Measurements from ENCODE around the gene SDK1.

SDK1 gene

GRCh38 chr7:4186513-4186780 is 885.4 kb downstream of the SDK1 start:
- no peak for DNase-seq (ENCODE audit: low read depth in 2 of 2, low spot score in 1 of 2)

- no peak for DNase-seq (ENCODE audit: low read depth in 2 of 2, low spot score in 1 of 2)
Observed at GRCh38 chr7:4188651-4189050, 887.6 kb downstream of the SDK1 start.

DNA sequence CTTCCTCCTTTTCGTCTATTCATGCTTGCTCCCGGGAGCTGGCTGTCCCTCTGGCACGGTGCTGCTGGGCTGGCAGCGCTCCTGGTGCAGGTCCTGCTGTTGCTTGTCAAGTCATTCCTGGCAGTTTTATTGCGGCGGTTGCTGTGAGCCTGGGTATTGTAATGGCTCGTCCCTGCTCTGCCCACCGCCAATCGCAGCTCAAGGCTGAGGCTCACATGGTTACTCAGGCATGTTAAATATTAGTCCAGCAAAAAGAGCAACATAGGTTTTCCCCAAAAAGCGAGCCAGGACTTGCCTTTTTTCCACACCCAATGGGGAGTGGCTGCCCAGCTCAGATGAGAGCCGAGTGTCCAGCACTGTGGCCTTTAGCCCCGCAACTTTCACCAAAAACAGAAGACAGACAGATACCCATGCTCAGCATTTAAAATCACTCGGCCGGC is 888.1 kb downstream of the SDK1 start:
- DNase-seq (ENCODE audit: low read depth in 2 of 2, low spot score in 1 of 2): no peak

DNA sequence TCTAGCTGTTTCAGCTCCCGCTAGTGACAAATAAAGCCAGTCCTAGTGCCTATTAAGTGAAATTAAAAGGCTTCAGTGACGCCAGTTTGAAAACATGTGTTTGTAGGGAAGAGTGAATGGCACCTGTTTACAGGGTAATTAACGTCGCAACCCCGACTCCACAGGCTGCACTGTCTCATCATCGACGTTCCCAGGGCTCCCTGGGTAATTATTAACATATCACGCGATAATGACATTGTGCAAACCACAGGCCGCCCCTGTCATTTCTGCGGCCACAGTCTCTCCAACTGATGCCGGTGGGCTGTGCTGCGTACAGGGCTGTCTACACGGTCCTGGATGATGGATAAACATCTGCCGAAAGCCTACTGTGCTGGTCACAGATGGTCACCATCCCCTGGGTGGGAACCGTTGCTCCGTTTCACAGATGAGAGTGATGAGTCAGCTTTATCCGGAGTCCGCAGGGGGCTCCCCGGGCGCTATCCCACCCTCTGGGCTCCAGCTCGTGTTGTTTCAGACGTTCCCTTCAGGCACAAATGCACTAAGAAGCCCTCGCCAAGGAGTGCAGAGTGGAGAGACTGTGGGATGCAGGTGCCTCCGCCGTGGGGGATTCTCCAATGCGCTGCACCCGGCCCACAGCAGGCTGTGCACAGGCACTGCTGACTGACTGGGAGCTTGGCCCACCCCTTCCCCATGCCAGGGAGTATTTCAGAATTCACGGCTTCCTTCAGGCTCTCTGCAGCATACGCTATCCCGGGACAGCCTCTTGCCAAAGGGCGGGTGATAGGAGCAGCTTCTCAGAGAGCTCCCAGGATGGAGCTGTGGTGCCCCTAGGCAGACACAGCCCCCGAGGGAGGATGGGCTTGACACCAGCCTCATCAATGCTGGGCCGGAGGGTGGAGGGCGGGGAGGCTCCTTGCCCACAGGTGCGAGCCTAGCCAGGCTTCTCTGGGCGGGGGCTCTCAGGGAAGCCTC is 889.2 kb downstream of the SDK1 start:
- DNase-seq (ENCODE audit: low read depth in 2 of 2, low spot score in 1 of 2): no peak

GRCh38 chr7:4191046-4191445 is 890.0 kb downstream of the SDK1 start:
- DNase-seq (ENCODE audit: low read depth in 2 of 2, low spot score in 1 of 2): no peak

DNA sequence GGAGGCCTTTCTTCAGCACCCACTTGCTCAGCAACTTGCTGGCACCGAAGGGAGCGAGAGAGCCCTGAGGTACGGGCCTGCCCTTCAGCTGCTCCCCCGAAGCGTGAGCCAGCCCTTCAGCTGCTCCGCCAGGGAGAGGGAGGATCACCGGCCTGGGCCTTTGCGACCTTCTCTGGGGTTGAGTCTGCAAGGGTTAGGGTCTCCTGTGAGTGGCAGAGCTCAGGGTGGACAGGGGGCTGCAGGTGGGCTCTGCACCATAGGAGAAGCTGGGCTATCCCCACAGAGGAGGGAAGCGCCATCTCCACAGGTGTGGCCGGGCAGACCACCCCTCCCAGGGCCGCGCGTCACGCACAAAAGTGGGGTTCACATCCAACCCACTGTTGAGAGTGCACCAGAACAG is 890.5 kb downstream of the SDK1 start:
- no peak for DNase-seq (ENCODE audit: low read depth in 2 of 2, low spot score in 1 of 2)

- no peak for DNase-seq (ENCODE audit: low read depth in 2 of 2, low spot score in 1 of 2)
Observed at GRCh38 chr7:4195660-4196059, 894.6 kb downstream of the SDK1 start.

DNA sequence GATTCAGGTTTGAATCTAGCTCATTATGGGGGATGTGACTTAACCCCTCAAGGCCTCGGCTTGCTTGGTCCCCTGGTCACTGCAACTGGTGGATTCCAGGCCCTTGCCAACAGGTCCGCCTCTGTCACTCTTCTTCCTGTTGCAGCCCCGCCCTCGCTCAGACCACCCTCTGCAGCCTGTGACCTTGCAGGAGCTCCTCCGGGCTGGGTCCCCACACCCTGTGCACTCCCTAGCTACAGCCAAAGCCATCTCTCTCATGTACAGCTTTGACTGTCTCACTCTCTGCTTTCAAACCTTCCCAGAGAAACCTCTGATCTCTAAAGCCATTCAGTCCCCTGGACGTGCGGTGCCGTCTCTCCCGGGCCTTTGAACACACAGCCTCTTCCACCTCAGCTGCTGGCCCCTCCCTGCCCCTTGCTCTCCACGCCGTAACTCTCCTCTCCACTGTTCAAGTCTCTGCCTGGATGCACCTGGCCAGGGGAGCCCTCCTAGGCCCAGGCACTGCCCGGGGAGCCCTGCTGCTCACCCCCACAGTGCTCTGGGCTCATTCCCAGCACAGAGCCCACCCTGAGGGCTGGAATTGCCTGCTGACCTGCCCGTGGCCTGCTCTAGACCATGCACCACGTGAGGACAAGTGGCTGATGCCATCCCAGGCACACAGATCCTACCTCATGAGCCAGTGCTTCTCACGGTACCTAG is 895.2 kb downstream of the SDK1 start:
- no peak for DNase-seq (ENCODE audit: low read depth in 2 of 2, low spot score in 1 of 2)

DNA sequence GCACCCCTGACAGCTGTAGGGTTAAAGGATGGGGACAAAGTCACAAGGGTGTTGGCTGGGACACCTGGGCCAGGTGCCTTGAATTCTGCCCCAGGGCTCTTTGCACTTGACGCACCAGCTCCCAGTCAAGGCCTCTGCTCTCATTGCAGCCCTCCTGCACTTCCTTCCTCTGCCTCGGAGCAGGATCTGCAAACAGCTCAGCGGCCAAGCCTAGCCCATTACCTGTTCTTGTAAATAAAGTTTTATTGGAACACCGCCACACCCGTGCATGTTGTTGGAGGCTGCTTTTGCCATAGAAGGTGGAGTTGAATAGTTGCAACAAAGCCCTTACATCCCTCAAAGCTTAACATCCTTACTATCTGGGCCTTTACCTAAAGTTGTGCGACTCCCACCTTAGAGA is 897.2 kb downstream of the SDK1 start:
- DNase-seq (ENCODE audit: low read depth in 2 of 2, low spot score in 1 of 2): no peak

DNA sequence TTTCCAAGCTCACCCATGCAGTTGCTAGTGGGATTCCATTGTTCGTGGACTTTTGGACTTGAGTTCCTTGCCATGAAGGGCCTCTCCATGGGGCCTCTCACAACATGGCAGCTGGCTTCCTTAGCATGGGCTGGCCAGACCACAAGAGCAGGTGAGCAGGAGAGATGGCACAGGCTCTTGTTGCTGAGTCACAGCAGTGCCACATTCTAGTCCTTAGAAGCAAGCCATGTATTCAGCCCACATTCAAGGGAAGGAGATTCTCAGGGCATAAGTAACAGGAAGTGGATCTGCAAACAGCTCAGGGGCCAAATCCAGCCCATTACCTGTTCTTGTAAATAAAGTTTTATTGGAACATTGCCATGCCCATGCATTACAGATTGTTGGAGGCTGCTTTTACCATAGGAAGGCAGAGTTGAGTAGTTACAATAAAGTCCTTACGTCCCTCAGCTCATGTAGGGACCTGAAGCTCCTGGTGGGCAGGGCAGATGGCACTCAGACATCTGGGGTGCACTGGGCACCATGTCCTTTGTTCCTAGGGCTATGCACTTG is 899.6 kb downstream of the SDK1 start:
- DNase-seq (ENCODE audit: low read depth in 2 of 2, low spot score in 1 of 2): no peak

GRCh38 chr7:4201566-4201965 is 900.5 kb downstream of the SDK1 start:
- DNase-seq (ENCODE audit: low read depth in 2 of 2, low spot score in 1 of 2): no peak

GRCh38 chr7:4202154-4202736 is 901.2 kb downstream of the SDK1 start:
- no peak for DNase-seq (ENCODE audit: low read depth in 2 of 2, low spot score in 1 of 2)

GRCh38 chr7:4202954-4203353 is 901.9 kb downstream of the SDK1 start:
- DNase-seq (ENCODE audit: low read depth in 2 of 2, low spot score in 1 of 2): no peak

DNA sequence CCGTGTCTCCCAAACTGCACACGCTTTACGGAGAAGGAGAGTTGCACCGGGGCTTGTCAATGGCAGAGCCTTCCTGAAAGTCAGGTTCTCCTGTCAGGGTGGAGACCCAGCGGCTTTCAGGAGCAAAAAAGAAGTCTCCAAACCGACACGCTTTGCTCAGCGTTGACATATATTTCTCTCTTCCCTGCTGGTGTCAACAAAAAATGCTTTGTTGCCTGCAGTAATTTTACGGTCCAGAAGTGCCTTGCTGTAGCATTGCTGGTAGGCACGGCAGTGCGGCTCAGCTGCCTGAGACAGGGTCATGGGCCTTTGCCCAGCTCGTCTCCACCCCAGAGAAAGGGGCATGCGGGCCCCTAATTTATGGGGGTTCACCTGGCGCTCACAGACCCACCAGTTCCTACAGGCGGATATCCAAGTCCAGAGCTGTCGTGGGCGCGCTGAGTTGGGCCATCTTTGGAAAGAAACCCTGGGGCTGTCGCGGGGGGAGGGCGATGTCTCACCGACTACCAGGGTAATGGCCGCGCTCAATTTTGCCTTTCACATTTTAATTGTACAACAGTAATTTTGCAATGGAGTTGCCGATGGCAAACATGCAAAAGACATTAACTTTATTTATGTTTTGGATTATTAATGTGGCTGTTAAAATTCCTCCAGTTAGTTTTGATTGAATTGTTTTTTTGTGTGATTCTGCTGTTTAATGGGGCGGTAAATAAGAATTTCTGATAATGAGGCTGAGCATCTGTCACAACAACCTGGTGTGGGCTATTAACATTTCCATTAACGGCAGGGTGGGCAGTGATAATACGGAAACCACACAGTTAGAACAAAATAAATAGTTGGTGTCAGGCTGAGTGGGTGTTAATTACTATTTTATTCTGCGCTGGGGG is 902.8 kb downstream of the SDK1 start:
- no peak for DNase-seq (ENCODE audit: low read depth in 2 of 2, low spot score in 1 of 2)

DNA sequence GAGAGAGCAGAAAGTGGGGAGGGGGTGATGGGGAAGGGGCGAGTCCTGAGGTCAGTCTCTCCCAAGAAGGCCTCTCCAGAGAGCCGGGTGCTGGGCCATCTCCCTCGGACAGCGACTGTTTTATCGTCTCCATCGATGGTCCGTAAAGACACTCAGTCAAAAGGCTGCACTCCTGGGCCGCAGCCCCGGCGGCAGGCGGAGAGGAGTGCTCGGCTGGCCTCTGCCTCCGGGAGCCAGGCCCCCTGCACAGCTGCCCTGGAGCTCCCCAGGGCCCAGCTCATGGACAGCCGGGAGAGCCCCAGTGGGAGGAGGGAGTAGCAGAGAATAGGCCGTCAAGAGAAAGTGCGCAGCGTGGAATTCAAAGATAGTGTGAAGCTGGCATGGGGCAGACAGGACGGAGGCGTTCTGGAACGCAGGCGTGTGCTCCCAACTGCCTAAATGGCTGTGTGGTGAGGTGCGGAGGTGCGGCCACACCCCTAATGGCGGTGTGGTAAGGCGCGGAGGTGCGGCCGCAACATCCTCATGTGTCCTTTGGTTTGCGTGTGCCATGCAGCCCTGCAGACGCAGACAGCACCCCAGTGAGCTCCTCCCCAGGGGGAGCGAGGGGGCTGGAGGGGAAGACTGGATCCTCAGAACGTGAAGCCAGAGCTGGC is 903.6 kb downstream of the SDK1 start:
- no peak for DNase-seq (ENCODE audit: low read depth in 2 of 2, low spot score in 1 of 2)

- no peak for DNase-seq (ENCODE audit: low read depth in 2 of 2, low spot score in 1 of 2)
Observed at GRCh38 chr7:4205828-4206227, 904.8 kb downstream of the SDK1 start.

GRCh38 chr7:4207011-4207410 is 906.0 kb downstream of the SDK1 start:
- DNase-seq (ENCODE audit: low read depth in 2 of 2, low spot score in 1 of 2): no peak

DNA sequence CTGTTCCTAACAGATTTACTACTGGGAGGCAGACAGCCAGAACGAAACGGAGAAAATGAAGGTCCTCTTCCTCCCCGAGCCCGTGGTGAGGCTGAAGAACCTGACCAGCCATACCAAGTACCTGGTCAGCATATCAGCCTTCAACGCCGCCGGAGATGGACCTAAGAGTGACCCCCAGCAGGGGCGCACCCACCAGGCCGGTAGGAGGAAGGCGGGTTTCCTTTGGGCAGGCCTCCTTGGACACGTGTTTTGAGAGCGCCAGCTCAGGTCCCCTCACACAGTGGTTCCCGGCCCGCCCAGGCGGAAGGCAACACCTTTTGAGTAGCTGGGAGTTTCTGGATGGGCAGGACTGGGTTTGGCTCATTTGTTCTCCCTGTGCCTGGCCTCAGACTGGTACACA is 907.0 kb downstream of the SDK1 start:
- DNase-seq (ENCODE audit: low read depth in 2 of 2, low spot score in 1 of 2): no peak

GRCh38 chr7:4208586-4208985 is 907.5 kb downstream of the SDK1 start:
- no peak for DNase-seq (ENCODE audit: low read depth in 2 of 2, low spot score in 1 of 2)

DNA sequence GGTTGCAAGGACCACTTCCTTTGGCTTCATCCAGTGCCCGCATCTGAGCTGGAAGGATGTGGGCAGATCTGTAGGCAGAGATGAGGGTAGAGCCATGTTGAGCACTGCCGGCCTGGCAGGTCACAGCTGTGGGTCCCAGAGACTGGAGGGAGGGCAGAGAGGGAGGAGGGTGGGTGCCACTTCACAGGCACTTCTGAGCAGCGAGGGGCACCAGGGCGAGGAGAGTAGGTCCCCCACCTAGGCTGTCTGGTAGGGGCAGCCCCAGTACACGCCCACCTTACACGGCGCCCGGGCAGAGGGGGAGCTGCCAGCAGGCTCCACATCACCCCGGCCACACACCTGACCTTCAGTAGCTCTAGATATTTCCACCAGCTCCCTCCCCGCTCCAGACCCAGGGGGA is 908.1 kb downstream of the SDK1 start:
- no peak for DNase-seq (ENCODE audit: low read depth in 2 of 2, low spot score in 1 of 2)

All from stimulated activated CD8-positive, alpha-beta memory T cell treated with anti-CD3 and anti-CD28 coated beads, Interleukin-4, amount 100 ng/mL, for 4 hours (primary cell).